ENCODE data around the gene UBC.
"Not testable (repeated sequence)": the region's sequence is repeated elsewhere in the genome, so short reads cannot be mapped to it uniquely, and the experiment has no call there.

Gene UBC

GRCh38 chr12:124914392-124915238 is at the start of gene UBC:
Gene UBC (minus strand): TSS chr12:124914650. CDS start chr12:124913771, 879 bp downstream.
- FAIRE-seq, result no peak

- FAIRE-seq, result no peak
These were observed 48.8 kb upstream of the UBC start for GRCh38 chr12:124963211-124963610.

GRCh38 chr12:124961055-124961454 is 46.6 kb upstream of the UBC start:
- FAIRE-seq, result no peak

- no peak for FAIRE-seq
These were observed 42.1 kb upstream of the UBC start for GRCh38 chr12:124956571-124956970.

GRCh38 chr12:124954771-124955170 is 40.3 kb upstream of the UBC start:
- FAIRE-seq, result no peak

- FAIRE-seq, result no peak
These were observed 39.4 kb upstream of the UBC start for GRCh38 chr12:124953689-124954405.

- no peak for FAIRE-seq
These were observed 38.4 kb upstream of the UBC start for GRCh38 chr12:124952801-124953200.

- FAIRE-seq, result no peak
These were observed 37.8 kb upstream of the UBC start for GRCh38 chr12:124952295-124952694.

- no peak for FAIRE-seq
These were observed 35.6 kb upstream of the UBC start for GRCh38 chr12:124949779-124950728.

- no peak for FAIRE-seq
These were observed 34.6 kb upstream of the UBC start for GRCh38 chr12:124949066-124949465.

- FAIRE-seq, result no peak
These were observed 33.3 kb upstream of the UBC start for GRCh38 chr12:124947561-124948398.

- no peak for FAIRE-seq
These were observed 32.6 kb upstream of the UBC start for GRCh38 chr12:124947013-124947412.

- FAIRE-seq, result no peak
These were observed 32.0 kb upstream of the UBC start for GRCh38 chr12:124946447-124946793.

GRCh38 chr12:124941170-124941527 is 26.7 kb upstream of the UBC start:
- no peak for FAIRE-seq

GRCh38 chr12:124940393-124941169 is 26.1 kb upstream of the UBC start:
- FAIRE-seq, result no peak

- FAIRE-seq, result peak; percentile 98
These were observed 25.6 kb upstream of the UBC start for GRCh38 chr12:124940143-124940392.

GRCh38 chr12:124939421-124940142 is 25.1 kb upstream of the UBC start:
- FAIRE-seq, result peak; percentile 89

GRCh38 chr12:124939079-124939420 is 24.6 kb upstream of the UBC start:
- FAIRE-seq, result no peak

GRCh38 chr12:124938587-124938986 is 24.1 kb upstream of the UBC start:
- FAIRE-seq, result peak; percentile 93

- FAIRE-seq, result no peak
These were observed 23.7 kb upstream of the UBC start for GRCh38 chr12:124938108-124938507.

GRCh38 chr12:124931528-124931927 is 17.1 kb upstream of the UBC start:
- FAIRE-seq, result not testable (repeated sequence)

Data from G401.6 (cell line).